Trophoblast cell (in vitro differentiated cells and primary cell): ENCODE data around the gene HOTAIR.

Experiments used
- DNase-seq, 2 donors: peaks; one replicate each; pipeline ENCODE4 v3.0.0-alpha.2; 2016
- H2AFZ ChIP-seq: 2 replicates; pipeline ENCODE4 v1.6.1; 2013; ENCODE audit warnings: low read length, moderate library complexity, mild to moderate bottlenecking; ENCODE audit not compliant: insufficient read depth, poor library complexity
- H2AK5ac ChIP-seq: 2 replicates; pipeline ENCODE4 v1.6.1; 2013; ENCODE audit warnings: mild to moderate bottlenecking, low read length
- H2BK120ac ChIP-seq: 2 replicates; pipeline ENCODE4 v1.6.1; 2013; ENCODE audit warnings: low read length, mild to moderate bottlenecking, moderate library complexity; ENCODE audit not compliant: insufficient read depth, poor library complexity
- H2BK12ac ChIP-seq: 2 replicates; pipeline ENCODE4 v1.6.1; 2013; ENCODE audit warnings: mild to moderate bottlenecking, low read length, moderate library complexity
- H2BK5ac ChIP-seq: 2 replicates; pipeline ENCODE4 v1.6.1; 2013; ENCODE audit warnings: low read length, low read depth, moderate library complexity, mild to moderate bottlenecking; ENCODE audit not compliant: poor library complexity
- H3K14ac ChIP-seq: 2 replicates; pipeline ENCODE4 v1.6.1; 2013; ENCODE audit warnings: mild to moderate bottlenecking, low read length
- H3K18ac ChIP-seq: 2 replicates; pipeline ENCODE4 v1.6.1; 2013; ENCODE audit warnings: mild to moderate bottlenecking, low read length
- H3K23ac ChIP-seq: 2 replicates; pipeline ENCODE4 v1.6.1; 2013; ENCODE audit warnings: low read length
- H3K27ac ChIP-seq: 2 replicates; pipeline ENCODE4 v1.5.1; 2013; ENCODE audit warnings: low read depth, mild to moderate bottlenecking, inconsistent platforms, low read length, moderate library complexity
- H3K27me3 ChIP-seq: 2 replicates; pipeline ENCODE4 v1.6.1; 2013; ENCODE audit warnings: inconsistent platforms, mild to moderate bottlenecking, low read length, moderate library complexity; ENCODE audit not compliant: insufficient read depth
- H3K36me3 ChIP-seq, 2 experiments: 1 replicate in 1 of 2; 2 replicates in 1 of 2; pipeline ENCODE4 v1.6.1; 2013; ENCODE audit warnings: low read length in 2 of 2, mild to moderate bottlenecking in 2 of 2, moderate library complexity in 1 of 2; ENCODE audit not compliant: insufficient read depth in 2 of 2, control insufficient read depth in 1 of 2
- H3K4ac ChIP-seq: 2 replicates; pipeline ENCODE4 v1.6.1; 2013; ENCODE audit warnings: low read depth, mild to moderate bottlenecking, low read length, moderate library complexity
- H3K4me1 ChIP-seq, 2 experiments: 1 replicate in 1 of 2; 2 replicates in 1 of 2; pipeline ENCODE4 v1.6.1; 2013; ENCODE audit warnings: low read length in 2 of 2, mild to moderate bottlenecking in 2 of 2, moderate library complexity in 1 of 2; ENCODE audit not compliant: insufficient read depth in 2 of 2, control insufficient read depth in 1 of 2
- H3K4me2 ChIP-seq: 2 replicates; pipeline ENCODE4 v1.6.1; 2013; ENCODE audit warnings: inconsistent platforms, mild to moderate bottlenecking, low read length, moderate library complexity
- H3K4me3 ChIP-seq: 2 replicates; pipeline ENCODE4 v1.5.1; 2013; ENCODE audit warnings: mild to moderate bottlenecking, low read depth, low read length, inconsistent platforms
- H3K79me1 ChIP-seq: one replicate; pipeline ENCODE4 v1.6.1; 2013; ENCODE audit warnings: low read length
- H3K79me2 ChIP-seq: 2 replicates; pipeline ENCODE4 v1.6.1; 2013; ENCODE audit warnings: low read length, mild to moderate bottlenecking; ENCODE audit not compliant: control insufficient read depth, insufficient read depth, poor library complexity
- H3K9ac ChIP-seq: 2 replicates; pipeline ENCODE4 v1.6.1; 2013; ENCODE audit warnings: mild to moderate bottlenecking, low read length
- H3K9me3 ChIP-seq: 2 replicates; pipeline ENCODE4 v1.6.1; 2013; ENCODE audit warnings: low read depth, mild to moderate bottlenecking, control low read depth, inconsistent platforms, low read length; ENCODE audit not compliant: insufficient read depth
- H4K12ac ChIP-seq: 2 replicates; pipeline ENCODE4 v1.6.1; 2013; ENCODE audit warnings: low read depth, mild to moderate bottlenecking, low read length, moderate library complexity
- H4K8ac ChIP-seq: 2 replicates; pipeline ENCODE4 v1.6.1; 2013; ENCODE audit warnings: low read depth, mild to moderate bottlenecking, low read length, moderate library complexity
- H4K91ac ChIP-seq: one replicate; pipeline ENCODE4 v1.6.1; 2013; ENCODE audit warnings: low read depth, mild to moderate bottlenecking, low read length, moderate library complexity
- whole genome bisulfite sequencing: extraction: QIAGEN DNeasy Blood & Tissue Kit; methylation state at CpG from one replicate; pipeline ENCODE4 v1.1.7; 2013; ENCODE audit warnings: missing lambda C conversion rate; ENCODE audit not compliant: insufficient read length, insufficient coverage; ENCODE audit errors: extremely low coverage; 5-methylcytosine and 5-hydroxymethylcytosine counted together

The HOTAIR gene

GRCh38 chr12:54004841-54005530, 30.2 kb upstream of the HOTAIR start:
- Histone ChIP-seq H3K4me2 (no peak overlapping the region), H2AFZ (no peak overlapping the region)

DNA sequence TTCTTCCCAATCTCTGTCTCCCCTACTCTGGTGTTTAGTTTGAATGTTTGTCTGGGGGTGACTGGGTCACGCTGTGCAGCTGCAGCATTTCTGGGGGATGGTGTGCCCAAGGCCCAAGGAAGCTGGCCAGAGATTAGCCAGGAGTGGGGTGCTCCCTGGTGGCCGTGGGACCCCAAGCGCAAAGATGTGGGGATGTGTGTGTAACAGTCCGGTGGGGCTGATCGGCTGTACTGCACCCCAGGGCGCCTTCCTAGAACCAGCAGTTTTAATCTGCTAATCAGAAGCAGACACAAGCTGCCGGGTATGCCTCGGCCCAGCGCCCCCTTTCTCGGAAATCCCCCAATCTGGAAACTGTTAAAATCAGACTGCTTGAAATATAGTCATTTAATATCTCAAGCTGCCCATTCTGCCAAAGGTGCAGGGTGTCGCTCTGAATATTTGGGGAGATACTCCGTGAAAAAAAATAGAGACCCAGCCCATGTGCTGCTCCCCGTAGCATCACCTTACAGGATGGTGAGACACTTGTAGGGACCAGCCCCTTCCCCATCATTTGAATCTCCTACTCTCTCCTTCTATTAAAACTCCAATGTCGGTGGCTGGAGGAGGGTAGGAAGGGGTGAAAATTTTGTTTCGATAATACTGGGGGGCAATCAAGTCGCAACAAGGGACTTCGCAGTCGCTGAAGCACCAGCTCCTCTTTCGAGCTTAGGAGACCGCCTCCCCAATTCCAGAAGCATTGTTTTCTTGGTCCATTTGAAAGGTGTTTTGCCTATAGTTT, 29.5 kb upstream of the HOTAIR start:
- Histone ChIP-seq H2BK5ac (no peak overlapping the region), H3K14ac (no peak overlapping the region), H4K91ac (no peak overlapping the region), H3K4me1 (peaks cover 0 to 3% of the 10 kb centered on the region in 2 experiments), H3K9ac (no peak overlapping the region), H2AK5ac (no peak overlapping the region), H2AFZ (no peak overlapping the region), H3K79me1 (no peaks in the 10 kb centered on the region), H3K4me2 (no peak overlapping the region), H3K36me3 (no peaks in the 10 kb centered on the region), H3K4me3 (no peak overlapping the region), H3K79me2 (no peaks in the 10 kb centered on the region), H3K18ac (no peak overlapping the region), H3K9me3 (peaks cover 8% of the 10 kb centered on the region), H3K27ac (no peak overlapping the region), H3K23ac (no peak overlapping the region), H4K12ac (no peak overlapping the region), H2BK120ac (no peak overlapping the region), H4K8ac (no peak overlapping the region), H3K4ac (no peak overlapping the region), H3K27me3 (peaks cover 92% of the 10 kb centered on the region), H2BK12ac (no peak overlapping the region)
- DNase-seq = no peak
- no CpG with 5 or more reads among the region's 20 CpGs for WGBS

More at GRCh38 chr12:54004841-54005530, 30.2 kb upstream of the HOTAIR start:
- Histone ChIP-seq H2AK5ac (no peak overlapping the region), H3K4me1 (peaks cover 0 to 3% of the 10 kb centered on the region in 2 experiments), H2BK5ac (no peak overlapping the region), H3K18ac (no peak overlapping the region), H3K4ac (no peak overlapping the region), H3K79me2 (no peaks in the 10 kb centered on the region), H3K36me3 (no peaks in the 10 kb centered on the region), H3K14ac (no peak overlapping the region), H4K8ac (no peak overlapping the region), H4K91ac (no peak overlapping the region), H3K27me3 (peaks cover 92% of the 10 kb centered on the region), H3K27ac (no peak overlapping the region), H2BK12ac (no peak overlapping the region), H3K23ac (no peak overlapping the region), H4K12ac (no peak overlapping the region), H2BK120ac (no peak overlapping the region), H3K9ac (no peak overlapping the region), H3K4me3 (no peak overlapping the region), H3K9me3 (peaks cover 13% of the 10 kb centered on the region), H3K79me1 (no peaks in the 10 kb centered on the region)
- no peak for DNase-seq
- WGBS = no CpG with 5 or more reads among the region's 31 CpGs

DNA sequence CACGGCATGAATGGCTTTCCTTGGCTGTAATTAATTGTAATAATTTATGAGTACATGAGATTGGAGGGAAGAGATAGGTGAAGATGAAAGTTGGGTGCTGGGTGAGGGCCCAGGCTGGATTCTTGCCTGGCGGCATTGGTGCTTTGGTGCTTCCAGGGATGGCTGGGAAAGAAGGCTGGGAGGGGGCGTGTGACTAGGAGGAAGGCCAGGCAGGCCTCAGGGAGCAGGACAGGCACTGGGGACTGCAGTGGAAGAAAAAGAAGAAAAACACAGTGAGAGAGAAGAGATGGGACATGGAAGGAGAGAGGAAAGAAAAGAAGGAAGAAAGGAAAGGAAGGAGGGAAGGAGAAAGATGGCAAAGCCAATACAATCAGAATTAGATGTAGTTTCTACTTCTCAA, 28.9 kb upstream of the HOTAIR start:
- Histone ChIP-seq H4K91ac (no peak overlapping the region), H3K4ac (no peak overlapping the region)

DNA sequence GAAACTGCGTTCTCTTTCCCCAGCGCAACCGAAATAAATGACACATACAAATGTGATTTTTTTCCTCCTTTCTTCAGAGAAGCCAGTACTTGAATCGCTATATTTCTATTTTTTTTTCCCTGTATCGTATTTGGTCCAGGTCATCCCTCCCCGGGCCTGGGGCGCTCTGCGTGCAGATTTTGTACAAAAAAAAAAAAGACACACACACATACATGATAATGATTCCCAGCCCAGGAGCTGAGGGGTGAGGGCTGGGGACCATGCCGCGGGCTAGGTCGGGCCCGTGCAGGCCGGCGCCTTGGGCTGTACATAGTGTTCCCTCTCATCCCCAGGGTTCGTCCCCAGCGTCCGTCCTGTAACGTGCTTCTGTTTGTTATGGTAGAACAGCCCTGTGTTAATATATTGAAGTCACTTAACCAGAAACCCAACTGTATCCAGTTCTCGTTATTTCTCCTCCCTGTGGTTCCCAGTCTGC, 28.2 kb upstream of the HOTAIR start:
- Histone ChIP-seq H4K91ac (no peak overlapping the region), H4K12ac (no peak overlapping the region), H3K79me1 (no peaks in the 10 kb centered on the region), H2BK12ac (no peak overlapping the region), H4K8ac (no peak overlapping the region), H2BK120ac (no peak overlapping the region), H3K36me3 (no peaks in the 10 kb centered on the region), H2AFZ (no peak overlapping the region), H3K27me3 (peaks cover 95% of the 10 kb centered on the region), H3K9ac (no peak overlapping the region), H3K18ac (no peak overlapping the region), H3K9me3 (peaks cover 10% of the 10 kb centered on the region), H3K4me3 (no peak overlapping the region), H3K4ac (no peak overlapping the region), H3K79me2 (no peaks in the 10 kb centered on the region), H3K27ac (no peak overlapping the region), H2BK5ac (no peak overlapping the region), H3K23ac (no peak overlapping the region), H3K4me1 (peaks cover 0 to 3% of the 10 kb centered on the region in 2 experiments), H3K4me2 (no peak overlapping the region), H3K14ac (no peak overlapping the region), H2AK5ac (no peak overlapping the region)
- WGBS = no CpG with 5 or more reads among the region's 19 CpGs
- no peak for DNase-seq

More for the DNA sequence above, 28.9 kb upstream of the HOTAIR start:
- no peak overlapping the region for H3K18ac ChIP-seq
- H3K9me3 ChIP-seq = peaks cover 7% of the 10 kb centered on the region
- H3K23ac ChIP-seq = no peak overlapping the region
- H3K27me3 ChIP-seq = peaks cover 94% of the 10 kb centered on the region
- no peak overlapping the region for H3K27ac ChIP-seq
- H2BK12ac ChIP-seq = no peak overlapping the region
- H3K4me2 ChIP-seq = no peak overlapping the region
- no peak overlapping the region for H3K14ac ChIP-seq
- H3K9ac ChIP-seq = no peak overlapping the region
- H3K4me3 ChIP-seq = no peak overlapping the region
- H2BK120ac ChIP-seq = no peak overlapping the region
- no peak overlapping the region for H2AK5ac ChIP-seq
- H3K36me3 ChIP-seq = no peaks in the 10 kb centered on the region
- H3K79me2 ChIP-seq = no peaks in the 10 kb centered on the region
- H2BK5ac ChIP-seq = no peak overlapping the region
- H3K79me1 ChIP-seq = no peaks in the 10 kb centered on the region
- DNase-seq = no peak
- no CpG with 5 or more reads among the region's 3 CpGs for WGBS
- H4K8ac ChIP-seq = no peak overlapping the region
- H4K12ac ChIP-seq = no peak overlapping the region
- H3K4me1 ChIP-seq = peaks cover 0 to 3% of the 10 kb centered on the region in 2 experiments
- no peak overlapping the region for H2AFZ ChIP-seq
